Measurements from ENCODE around the gene CTSO. TPM values are rescaled to one million over a fixed set of nuclear protein-coding genes. Genes with fewer than 3 reads are reported as not detected.

CTSO gene
- total RNA-seq, 1 donor from 2014 or later, result 1.7 TPM

DNA sequence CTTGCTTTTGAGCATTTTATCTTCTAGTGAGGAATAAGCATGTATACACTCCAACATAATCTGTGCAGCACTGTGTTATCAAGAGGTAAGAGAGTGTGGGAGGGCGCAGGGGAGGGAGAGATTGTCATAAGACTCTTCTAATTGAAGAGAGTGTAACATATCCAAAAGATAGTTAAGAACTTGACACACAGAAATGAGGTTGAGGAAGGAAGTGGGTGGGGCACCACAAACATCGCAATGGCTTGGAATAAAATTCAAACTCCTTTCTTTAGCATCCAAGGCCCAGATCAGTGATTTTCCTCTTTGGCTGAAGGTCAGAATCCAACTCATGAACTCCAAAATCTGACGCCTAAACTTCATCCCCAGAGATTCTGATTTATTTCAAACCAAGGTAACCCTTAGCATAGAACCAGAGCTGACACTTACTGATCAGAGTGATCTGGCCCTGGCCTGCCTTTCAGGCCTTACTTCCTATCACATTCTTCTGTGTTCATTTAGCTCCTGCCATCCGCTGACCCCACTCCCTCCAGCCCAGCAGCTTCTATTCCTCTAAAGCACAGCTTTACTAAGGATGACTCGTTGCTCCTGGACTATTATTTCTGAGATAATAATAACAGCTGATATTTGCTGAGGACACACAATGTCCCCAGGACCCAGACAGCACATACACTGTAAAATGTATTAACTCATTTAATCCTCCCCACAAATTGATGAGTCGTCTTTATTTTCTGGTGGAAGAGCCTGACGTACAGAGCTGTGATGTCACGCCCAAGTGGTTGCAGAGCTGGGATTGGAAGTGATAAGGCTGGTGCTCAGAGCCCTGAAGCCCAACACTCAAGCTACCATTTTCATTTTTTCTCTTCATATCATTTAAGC lies 10.6 kb upstream of the CTSO start:
- Mint-ChIP-seq H3K9me3 (no peaks in the 10 kb centered on the region), H3K36me3 (ENCODE audit: low read depth) (no peaks in the 10 kb centered on the region), H3K27ac (ENCODE audit: unreplicated experiment) (no peak overlapping the region), H3K27me3 (ENCODE audit: low read depth) (no peaks in the 10 kb centered on the region), H3K4me3 (no peak overlapping the region), H3K4me1 (no peaks in the 10 kb centered on the region)
- TF ChIP-seq, protein P1, sequence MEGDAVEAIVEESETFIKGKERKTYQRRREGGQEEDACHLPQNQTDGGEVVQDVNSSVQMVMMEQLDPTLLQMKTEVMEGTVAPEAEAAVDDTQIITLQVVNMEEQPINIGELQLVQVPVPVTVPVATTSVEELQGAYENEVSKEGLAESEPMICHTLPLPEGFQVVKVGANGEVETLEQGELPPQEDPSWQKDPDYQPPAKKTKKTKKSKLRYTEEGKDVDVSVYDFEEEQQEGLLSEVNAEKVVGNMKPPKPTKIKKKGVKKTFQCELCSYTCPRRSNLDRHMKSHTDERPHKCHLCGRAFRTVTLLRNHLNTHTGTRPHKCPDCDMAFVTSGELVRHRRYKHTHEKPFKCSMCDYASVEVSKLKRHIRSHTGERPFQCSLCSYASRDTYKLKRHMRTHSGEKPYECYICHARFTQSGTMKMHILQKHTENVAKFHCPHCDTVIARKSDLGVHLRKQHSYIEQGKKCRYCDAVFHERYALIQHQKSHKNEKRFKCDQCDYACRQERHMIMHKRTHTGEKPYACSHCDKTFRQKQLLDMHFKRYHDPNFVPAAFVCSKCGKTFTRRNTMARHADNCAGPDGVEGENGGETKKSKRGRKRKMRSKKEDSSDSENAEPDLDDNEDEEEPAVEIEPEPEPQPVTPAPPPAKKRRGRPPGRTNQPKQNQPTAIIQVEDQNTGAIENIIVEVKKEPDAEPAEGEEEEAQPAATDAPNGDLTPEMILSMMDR (conservative IDR thresholded peaks at IDR 0.05), result no peak
- no peak for DNase-seq (ENCODE audit: low read depth, low spot score)

DNA sequence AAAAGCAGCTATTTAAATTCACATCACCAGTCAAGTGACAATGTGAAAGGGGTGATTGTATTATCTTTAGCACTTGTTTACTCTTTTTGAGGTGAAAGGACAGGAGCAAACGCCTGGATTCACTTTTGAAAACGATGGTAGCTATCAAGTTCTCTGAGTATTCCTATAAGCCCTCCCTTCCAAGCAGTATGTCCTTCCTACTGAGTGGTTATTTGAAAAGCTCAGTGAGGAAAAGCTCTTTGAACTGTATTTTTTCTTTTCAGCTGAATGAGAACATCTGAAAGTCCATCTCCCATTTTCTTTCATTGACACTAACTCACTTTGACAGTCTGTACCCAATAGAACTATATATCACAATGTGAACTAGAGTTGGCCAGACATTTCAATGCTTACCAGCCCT lies 9.1 kb upstream of the CTSO start:
- Mint-ChIP-seq H3K27me3 (ENCODE audit: low read depth) (no peaks in the 10 kb centered on the region), H3K4me1 (no peaks in the 10 kb centered on the region), H3K9me3 (no peaks in the 10 kb centered on the region), H3K36me3 (ENCODE audit: low read depth) (no peaks in the 10 kb centered on the region), H3K4me3 (no peak overlapping the region), H3K27ac (ENCODE audit: unreplicated experiment) (no peak overlapping the region)
- TF ChIP-seq, protein P1 (conservative IDR thresholded peaks at IDR 0.05), result no peak
- no peak for DNase-seq (ENCODE audit: low read depth, low spot score)

DNA sequence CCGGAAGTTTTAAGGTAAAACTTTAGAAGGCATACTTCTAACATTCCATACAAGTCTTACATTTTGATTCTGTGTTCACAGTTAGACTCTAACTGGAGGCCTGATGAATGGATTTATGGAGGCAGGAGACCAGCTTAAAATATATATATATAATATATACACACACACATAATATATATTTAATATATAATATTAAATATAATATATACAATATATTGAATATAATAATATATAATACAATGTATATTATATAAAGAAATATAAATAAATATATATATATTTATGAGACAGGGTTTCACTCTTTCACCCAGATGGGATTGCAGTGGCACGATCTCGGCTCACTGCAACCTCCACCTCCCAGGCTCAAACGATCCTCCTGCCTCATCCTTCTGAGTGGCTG lies 7.9 kb upstream of the CTSO start:
- Mint-ChIP-seq H3K36me3 (ENCODE audit: low read depth) (no peaks in the 10 kb centered on the region), H3K4me1 (no peaks in the 10 kb centered on the region), H3K9me3 (no peaks in the 10 kb centered on the region), H3K27ac (ENCODE audit: unreplicated experiment) (no peak overlapping the region), H3K4me3 (no peak overlapping the region), H3K27me3 (ENCODE audit: low read depth) (no peaks in the 10 kb centered on the region)
- no peak for DNase-seq (ENCODE audit: low read depth, low spot score)
- TF ChIP-seq, protein P1 (conservative IDR thresholded peaks at IDR 0.05), result no peak

DNA sequence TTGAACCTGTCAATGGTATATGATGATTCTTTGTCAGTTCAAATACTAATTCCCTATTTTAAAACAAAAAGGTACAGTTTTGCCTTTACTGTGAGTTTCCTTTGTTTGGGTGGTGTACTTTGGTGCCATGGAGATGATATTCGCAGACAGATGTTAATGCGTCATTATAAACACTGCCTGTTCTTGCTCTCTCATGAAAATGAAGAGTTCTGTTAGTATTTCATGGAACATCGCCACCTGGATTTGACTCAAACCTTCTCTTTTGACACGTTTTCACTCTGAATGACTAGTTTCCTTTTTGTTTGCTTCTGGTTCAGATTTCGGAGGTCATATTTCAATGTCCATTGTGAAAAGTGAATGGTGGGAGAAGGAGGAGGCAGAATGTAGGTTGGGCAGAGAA lies 6.9 kb upstream of the CTSO start:
- no peak for DNase-seq (ENCODE audit: low read depth, low spot score)
- H3K36me3 Mint-ChIP-seq (ENCODE audit: low read depth), result no peaks in the 10 kb centered on the region
- no peaks in the 10 kb centered on the region for H3K4me1 Mint-ChIP-seq
- TF ChIP-seq, protein P1 (conservative IDR thresholded peaks at IDR 0.05), result no peak
- no peaks in the 10 kb centered on the region for H3K9me3 Mint-ChIP-seq
- no peak overlapping the region for H3K4me3 Mint-ChIP-seq
- no peak overlapping the region for H3K27ac Mint-ChIP-seq (ENCODE audit: unreplicated experiment)
- no peaks in the 10 kb centered on the region for H3K27me3 Mint-ChIP-seq (ENCODE audit: low read depth)

DNA sequence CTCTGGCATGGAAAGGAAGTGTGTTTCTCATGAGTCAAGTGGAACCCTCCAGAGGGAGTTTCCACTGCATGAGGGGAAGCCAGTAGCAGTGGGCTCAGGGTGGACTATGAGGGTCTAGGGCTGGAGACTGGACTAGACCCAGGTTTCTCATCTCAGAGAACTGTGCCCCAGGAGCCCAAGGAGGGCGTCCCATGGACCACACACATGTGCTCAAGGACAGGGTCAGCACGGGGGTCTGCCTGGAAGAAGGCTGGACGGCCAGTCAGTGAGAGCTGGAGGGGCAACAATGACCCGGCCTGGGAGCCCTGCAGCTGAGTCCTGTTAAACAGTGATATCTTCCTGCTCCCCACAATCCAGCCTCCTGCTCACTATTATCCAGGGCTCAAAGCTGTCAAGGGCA lies 5.8 kb upstream of the CTSO start:
- no peak overlapping the region for H3K27ac Mint-ChIP-seq (ENCODE audit: unreplicated experiment)
- no peak overlapping the region for H3K4me3 Mint-ChIP-seq
- no peaks in the 10 kb centered on the region for H3K4me1 Mint-ChIP-seq
- TF ChIP-seq, protein P1 (conservative IDR thresholded peaks at IDR 0.05), result no peak
- H3K36me3 Mint-ChIP-seq (ENCODE audit: low read depth), result no peaks in the 10 kb centered on the region
- peaks cover under 1% of the 10 kb centered on the region for H3K9me3 Mint-ChIP-seq
- H3K27me3 Mint-ChIP-seq (ENCODE audit: low read depth), result no peaks in the 10 kb centered on the region
- DNase-seq (ENCODE audit: low read depth, low spot score), result no peak

All from neural crest cell (in vitro differentiated cells).